ENCODE measurements around the gene RIMS4. TPM values are rescaled to one million over a fixed set of nuclear protein-coding genes. Genes with fewer than 3 reads are reported as not detected.

The RIMS4 gene
- total and polyA plus RNA-seq, 5 donors from 2014 or later = not detected

- H3K27me3 ChIP-seq (ENCODE audit: control insufficient read depth, insufficient read depth, low read length) = peaks cover 18% of the 10 kb centered on the region
- peaks cover 51% of the 10 kb centered on the region for H3K27me3 Mint-ChIP-seq
- no peaks in the 10 kb centered on the region for H3K36me3 Mint-ChIP-seq
- no peak overlapping the region for H3K27ac Mint-ChIP-seq
- DNase-seq (no peak), ATAC-seq (ENCODE audit: low read depth in 2 of 2) (no peak)
- no peaks in the 10 kb centered on the region for H3K36me3 ChIP-seq (ENCODE audit: control insufficient read depth, insufficient read depth, low read length)
- no peak overlapping the region for H3K4me3 ChIP-seq (ENCODE audit: low read depth, low read length)
- no peaks in the 10 kb centered on the region for H3K9me3 ChIP-seq (ENCODE audit: control insufficient read depth in 2 of 2, low read length in 2 of 2)
- peaks cover 9% of the 10 kb centered on the region for H3K4me1 ChIP-seq (ENCODE audit: control insufficient read depth, insufficient read depth, low read length, poor library complexity, severe bottlenecking)
- peaks cover 0 to 12% (median 8%) of the 10 kb centered on the region in 4 donors for H3K4me1 Mint-ChIP-seq
- no peaks in the 10 kb centered on the region for H3K9me3 Mint-ChIP-seq
- H3K4me3 Mint-ChIP-seq = peak overlapping the region in 1 of 4 donors; percentile 40
- no peak overlapping the region for H3K27ac ChIP-seq (ENCODE audit: insufficient read depth, low read length, poor library complexity, severe bottlenecking)
Measured at GRCh38 chr20:44742304-44743079, 67.9 kb downstream of the RIMS4 start.

- no peaks in the 10 kb centered on the region for H3K36me3 Mint-ChIP-seq
- peaks cover 0 to 12% (median 6%) of the 10 kb centered on the region in 4 donors for H3K4me1 Mint-ChIP-seq
- Histone ChIP-seq H3K36me3 (ENCODE audit: control insufficient read depth, insufficient read depth, low read length) (no peaks in the 10 kb centered on the region), H3K4me1 (ENCODE audit: control insufficient read depth, insufficient read depth, low read length, poor library complexity, severe bottlenecking) (no peaks in the 10 kb centered on the region), H3K27me3 (ENCODE audit: control insufficient read depth, insufficient read depth, low read length) (peaks cover 5% of the 10 kb centered on the region), H3K9me3 (ENCODE audit: control insufficient read depth in 2 of 2, low read length in 2 of 2) (peaks cover 0 to 6% of the 10 kb centered on the region in 2 experiments), H3K4me3 (ENCODE audit: low read depth, low read length) (no peak overlapping the region), H3K27ac (ENCODE audit: insufficient read depth, low read length, poor library complexity, severe bottlenecking) (no peak overlapping the region)
- no peak overlapping the region for H3K4me3 Mint-ChIP-seq
- ATAC-seq (ENCODE audit: low read depth in 2 of 2) (no peak), DNase-seq (no peak)
- H3K27ac Mint-ChIP-seq = no peak overlapping the region
- peaks cover 35% of the 10 kb centered on the region for H3K27me3 Mint-ChIP-seq
- peaks cover 0 to 5% (median 0%) of the 10 kb centered on the region in 7 donors for H3K9me3 Mint-ChIP-seq
Measured at GRCh38 chr20:44739942-44740341, 70.4 kb downstream of the RIMS4 start.

GRCh38 chr20:44738813-44739477, 71.4 kb downstream of the RIMS4 start:
- H3K27ac Mint-ChIP-seq = no peak overlapping the region
- Histone ChIP-seq H3K4me1 (ENCODE audit: control insufficient read depth, insufficient read depth, low read length, poor library complexity, severe bottlenecking) (no peaks in the 10 kb centered on the region), H3K9me3 (ENCODE audit: control insufficient read depth in 2 of 2, low read length in 2 of 2) (peaks cover 0 to 6% of the 10 kb centered on the region in 2 experiments), H3K27me3 (ENCODE audit: control insufficient read depth, insufficient read depth, low read length) (peaks cover 3% of the 10 kb centered on the region), H3K27ac (ENCODE audit: insufficient read depth, low read length, poor library complexity, severe bottlenecking) (no peak overlapping the region), H3K4me3 (ENCODE audit: low read depth, low read length) (no peak overlapping the region), H3K36me3 (ENCODE audit: control insufficient read depth, insufficient read depth, low read length) (no peaks in the 10 kb centered on the region)
- H3K36me3 Mint-ChIP-seq = no peaks in the 10 kb centered on the region
- no peak for ATAC-seq (ENCODE audit: low read depth in 2 of 2)
- peaks cover 0 to 10% (median 6%) of the 10 kb centered on the region in 4 donors for H3K4me1 Mint-ChIP-seq
- H3K27me3 Mint-ChIP-seq = peaks cover 25% of the 10 kb centered on the region
- H3K4me3 Mint-ChIP-seq = no peak overlapping the region
- peaks cover 0 to 5% (median 0%) of the 10 kb centered on the region in 7 donors for H3K9me3 Mint-ChIP-seq
- DNase-seq = peak in 2 of 3 donors; percentile 34 to 69

- H3K4me3 Mint-ChIP-seq = no peak overlapping the region
- H3K9me3 ChIP-seq (ENCODE audit: control insufficient read depth in 2 of 2, low read length in 2 of 2) = peaks cover 0 to 6% of the 10 kb centered on the region in 2 experiments
- H3K27ac ChIP-seq (ENCODE audit: insufficient read depth, low read length, poor library complexity, severe bottlenecking) = no peak overlapping the region
- H3K4me1 Mint-ChIP-seq = peaks cover 0 to 14% (median 8%) of the 10 kb centered on the region in 4 donors
- no peaks in the 10 kb centered on the region for H3K4me1 ChIP-seq (ENCODE audit: control insufficient read depth, insufficient read depth, low read length, poor library complexity, severe bottlenecking)
- DNase-seq (no peak), ATAC-seq (ENCODE audit: low read depth in 2 of 2) (no peak)
- H3K27me3 Mint-ChIP-seq = peaks cover 14% of the 10 kb centered on the region
- no peaks in the 10 kb centered on the region for H3K36me3 ChIP-seq (ENCODE audit: control insufficient read depth, insufficient read depth, low read length)
- peak overlapping the region in 1 of 3 donors; percentile 44 for H3K27ac Mint-ChIP-seq
- peaks cover 2% of the 10 kb centered on the region for H3K27me3 ChIP-seq (ENCODE audit: control insufficient read depth, insufficient read depth, low read length)
- no peak overlapping the region for H3K4me3 ChIP-seq (ENCODE audit: low read depth, low read length)
- peaks cover 0 to 5% (median 0%) of the 10 kb centered on the region in 7 donors for H3K9me3 Mint-ChIP-seq
- H3K36me3 Mint-ChIP-seq = no peaks in the 10 kb centered on the region
Measured at GRCh38 chr20:44737116-44737515, 73.2 kb downstream of the RIMS4 start.

GRCh38 chr20:44736170-44737021, 74.0 kb downstream of the RIMS4 start:
- peaks cover 0 to 5% (median 0%) of the 10 kb centered on the region in 7 donors for H3K9me3 Mint-ChIP-seq
- peak; percentile 35 to 57 for ATAC-seq (ENCODE audit: low read depth in 2 of 2)

GRCh38 chr20:44735816-44736169, 74.6 kb downstream of the RIMS4 start:
- no peak overlapping the region for H3K27ac Mint-ChIP-seq
- H3K36me3 Mint-ChIP-seq = no peaks in the 10 kb centered on the region
- H3K9me3 Mint-ChIP-seq = peaks cover 0 to 5% (median 0%) of the 10 kb centered on the region in 7 donors
- Histone ChIP-seq H3K4me1 (ENCODE audit: control insufficient read depth, insufficient read depth, low read length, poor library complexity, severe bottlenecking) (no peaks in the 10 kb centered on the region), H3K9me3 (ENCODE audit: control insufficient read depth in 2 of 2, low read length in 2 of 2) (peaks cover 0 to 6% of the 10 kb centered on the region in 2 experiments), H3K36me3 (ENCODE audit: control insufficient read depth, insufficient read depth, low read length) (no peaks in the 10 kb centered on the region), H3K27ac (ENCODE audit: insufficient read depth, low read length, poor library complexity, severe bottlenecking) (no peak overlapping the region), H3K4me3 (ENCODE audit: low read depth, low read length) (no peak overlapping the region), H3K27me3 (ENCODE audit: control insufficient read depth, insufficient read depth, low read length) (no peaks in the 10 kb centered on the region)
- peaks cover 8% of the 10 kb centered on the region for H3K27me3 Mint-ChIP-seq
- ATAC-seq (ENCODE audit: low read depth in 2 of 2) = no peak
- H3K4me1 Mint-ChIP-seq = peaks cover 0 to 14% (median 8%) of the 10 kb centered on the region in 4 donors
- no peak for DNase-seq
- H3K4me3 Mint-ChIP-seq = no peak overlapping the region

More at GRCh38 chr20:44736170-44737021, 74.0 kb downstream of the RIMS4 start:
- Mint-ChIP-seq H3K4me1 (peaks cover 0 to 14% (median 8%) of the 10 kb centered on the region in 4 donors), H3K36me3 (no peaks in the 10 kb centered on the region), H3K4me3 (peak overlapping the region in 2 of 4 donors; percentile 49 to 55), H3K27ac (peak overlapping the region in 1 of 3 donors; percentile 44), H3K27me3 (peaks cover 9% of the 10 kb centered on the region)
- Histone ChIP-seq H3K27ac (ENCODE audit: insufficient read depth, low read length, poor library complexity, severe bottlenecking) (no peak overlapping the region), H3K36me3 (ENCODE audit: control insufficient read depth, insufficient read depth, low read length) (no peaks in the 10 kb centered on the region), H3K27me3 (ENCODE audit: control insufficient read depth, insufficient read depth, low read length) (peaks cover 2% of the 10 kb centered on the region), H3K9me3 (ENCODE audit: control insufficient read depth in 2 of 2, low read length in 2 of 2) (peaks cover 0 to 6% of the 10 kb centered on the region in 2 experiments), H3K4me1 (ENCODE audit: control insufficient read depth, insufficient read depth, low read length, poor library complexity, severe bottlenecking) (no peaks in the 10 kb centered on the region), H3K4me3 (ENCODE audit: low read depth, low read length) (no peak overlapping the region)
- DNase-seq = peak in 2 of 3 donors; percentile 21 to 65

GRCh38 chr20:44734938-44735337, 75.4 kb downstream of the RIMS4 start:
- peaks cover 0 to 6% of the 10 kb centered on the region in 2 experiments for H3K9me3 ChIP-seq (ENCODE audit: control insufficient read depth in 2 of 2, low read length in 2 of 2)
- peaks cover 0 to 5% (median 0%) of the 10 kb centered on the region in 7 donors for H3K9me3 Mint-ChIP-seq
- H3K4me1 Mint-ChIP-seq = peaks cover 0 to 14% (median 8%) of the 10 kb centered on the region in 4 donors
- DNase-seq (no peak), ATAC-seq (ENCODE audit: low read depth in 2 of 2) (no peak)
- no peak overlapping the region for H3K4me3 Mint-ChIP-seq
- no peak overlapping the region for H3K27ac ChIP-seq (ENCODE audit: insufficient read depth, low read length, poor library complexity, severe bottlenecking)
- no peaks in the 10 kb centered on the region for H3K36me3 Mint-ChIP-seq
- H3K27me3 ChIP-seq (ENCODE audit: control insufficient read depth, insufficient read depth, low read length) = no peaks in the 10 kb centered on the region
- H3K36me3 ChIP-seq (ENCODE audit: control insufficient read depth, insufficient read depth, low read length) = no peaks in the 10 kb centered on the region
- peaks cover 4% of the 10 kb centered on the region for H3K27me3 Mint-ChIP-seq
- no peaks in the 10 kb centered on the region for H3K4me1 ChIP-seq (ENCODE audit: control insufficient read depth, insufficient read depth, low read length, poor library complexity, severe bottlenecking)
- H3K27ac Mint-ChIP-seq = no peak overlapping the region
- H3K4me3 ChIP-seq (ENCODE audit: low read depth, low read length) = no peak overlapping the region
